ENCODE data around the gene SAMD3. TPM values are rescaled to one million over a fixed set of nuclear protein-coding genes. Genes with fewer than 3 reads are reported as not detected.
A peak's percentile ranks its signal among the peaks of the same experiment; 100 is the strongest.
"Not testable (repeated sequence)": the region's sequence is repeated elsewhere in the genome, so short reads cannot be mapped to it uniquely, and the experiment has no call there.

Gene SAMD3
- total and polyA plus RNA-seq, 11 donors: 0.06 to 4.2 (median 0.68) TPM; not detected in 4

DNA sequence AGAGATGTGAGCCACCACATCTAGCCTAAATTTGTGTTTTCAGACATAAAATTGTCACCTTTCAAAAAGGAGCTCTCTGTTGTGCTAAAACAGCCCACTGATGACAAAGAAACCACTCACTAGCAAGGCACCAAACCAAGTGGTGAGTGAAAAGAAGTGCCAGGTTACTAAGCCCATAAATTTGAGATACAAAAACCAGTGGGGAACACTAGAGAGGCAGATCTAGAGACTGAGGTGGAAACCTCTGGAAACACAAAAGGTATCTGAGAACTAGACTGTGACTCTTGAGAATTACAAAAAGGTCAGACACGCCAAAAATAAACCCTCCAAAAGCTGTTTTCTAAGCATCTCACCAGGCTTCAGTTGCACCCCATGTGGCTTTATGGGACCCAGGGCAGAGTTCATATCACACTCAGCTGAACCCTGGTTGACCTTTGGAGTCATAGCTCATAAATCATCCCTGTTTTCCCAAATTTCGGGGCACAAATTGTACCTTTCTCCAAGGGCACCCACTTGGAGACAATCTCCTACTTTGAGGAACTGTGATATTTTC lies 24.2 kb downstream of the SAMD3 start:
- Histone ChIP-seq H3K9me3 (peaks cover 0 to 9% (median 0%) of the 10 kb centered on the region in 12 donors), H3K27me3 (no peaks in the 10 kb centered on the region), H3K27ac (no peak overlapping the region), H3K4me3 (no peak overlapping the region), H3K36me3 (no peaks in the 10 kb centered on the region), H3K4me1 (no peaks in the 10 kb centered on the region)
- no peak for ATAC-seq
- WGBS, 4 donors: 62 to 93% (median 79%) methylated on average over 2 of the region's 2 CpGs
- DNase-seq: no peak
- intact Hi-C loops (cut with DNase I): no loop called here
- TF ChIP-seq, protein P1, sequence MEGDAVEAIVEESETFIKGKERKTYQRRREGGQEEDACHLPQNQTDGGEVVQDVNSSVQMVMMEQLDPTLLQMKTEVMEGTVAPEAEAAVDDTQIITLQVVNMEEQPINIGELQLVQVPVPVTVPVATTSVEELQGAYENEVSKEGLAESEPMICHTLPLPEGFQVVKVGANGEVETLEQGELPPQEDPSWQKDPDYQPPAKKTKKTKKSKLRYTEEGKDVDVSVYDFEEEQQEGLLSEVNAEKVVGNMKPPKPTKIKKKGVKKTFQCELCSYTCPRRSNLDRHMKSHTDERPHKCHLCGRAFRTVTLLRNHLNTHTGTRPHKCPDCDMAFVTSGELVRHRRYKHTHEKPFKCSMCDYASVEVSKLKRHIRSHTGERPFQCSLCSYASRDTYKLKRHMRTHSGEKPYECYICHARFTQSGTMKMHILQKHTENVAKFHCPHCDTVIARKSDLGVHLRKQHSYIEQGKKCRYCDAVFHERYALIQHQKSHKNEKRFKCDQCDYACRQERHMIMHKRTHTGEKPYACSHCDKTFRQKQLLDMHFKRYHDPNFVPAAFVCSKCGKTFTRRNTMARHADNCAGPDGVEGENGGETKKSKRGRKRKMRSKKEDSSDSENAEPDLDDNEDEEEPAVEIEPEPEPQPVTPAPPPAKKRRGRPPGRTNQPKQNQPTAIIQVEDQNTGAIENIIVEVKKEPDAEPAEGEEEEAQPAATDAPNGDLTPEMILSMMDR (IDR thresholded peaks at IDR 0.05): no peak
- TF ChIP-seq POLR2A (IDR thresholded peaks at IDR 0.05): no peak

DNA sequence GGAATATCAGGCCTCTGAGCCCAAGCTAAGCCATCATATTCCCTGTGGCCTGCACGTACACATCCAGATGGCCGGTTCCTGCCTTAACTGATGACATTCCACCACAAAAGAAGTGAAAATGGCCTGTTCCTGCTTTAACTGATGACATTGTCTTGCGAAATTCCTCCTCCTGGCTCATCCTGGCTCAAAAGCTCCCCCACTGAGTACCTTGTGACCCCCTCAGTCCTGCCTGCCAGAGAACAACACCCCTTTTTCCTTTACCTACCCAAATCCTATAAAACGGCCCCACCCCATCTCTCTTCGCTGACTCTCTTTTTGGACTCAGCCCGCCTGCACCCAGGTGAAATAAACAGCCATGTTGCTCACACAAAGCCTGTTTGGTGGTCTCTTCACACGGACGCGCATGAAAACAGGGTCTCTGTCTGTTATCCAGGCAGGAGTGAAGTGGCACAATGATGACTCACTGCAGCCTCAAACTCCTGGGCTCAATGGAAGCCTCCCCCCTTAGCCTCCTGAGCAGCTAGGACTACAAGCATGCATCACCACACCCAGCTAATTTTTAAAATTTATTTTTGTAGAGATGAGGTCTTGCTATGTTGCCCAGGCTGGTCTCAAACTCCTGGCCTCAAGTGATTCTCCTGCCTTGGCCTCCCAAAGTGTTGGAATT lies 24.8 kb downstream of the SAMD3 start:
- H3K27ac ChIP-seq; intact Hi-C loops (cut with DNase I); H3K27me3 ChIP-seq; DNase-seq; H3K4me3 ChIP-seq; ATAC-seq; H3K36me3 ChIP-seq; H3K4me1 ChIP-seq; H3K9me3 ChIP-seq: not testable (repeated sequence)
- 75 to 88% (median 85%) methylated on average over 9 of the region's 9 CpGs for WGBS, 4 donors

DNA sequence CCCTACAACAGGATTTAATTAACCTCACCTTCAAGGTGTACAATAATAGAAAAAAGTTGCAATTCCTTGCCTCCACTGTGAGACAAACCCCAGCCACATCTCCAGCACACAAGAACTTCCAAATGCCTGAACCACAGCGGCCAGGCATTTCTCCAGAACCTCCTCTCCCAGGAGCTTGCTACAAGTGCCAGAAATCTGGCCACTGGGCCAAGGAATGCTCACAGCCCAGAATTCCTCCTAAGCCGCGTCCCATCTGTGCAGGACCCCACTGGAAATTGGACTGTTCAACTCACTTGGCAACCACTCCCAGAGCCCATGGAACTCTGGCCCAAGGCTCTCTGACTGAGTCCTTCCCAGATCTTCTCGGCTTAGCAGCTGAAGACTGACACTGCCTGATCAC lies 28.3 kb downstream of the SAMD3 start:
- peak; percentile 8 to 68 (median 45) for DNase-seq
- H3K36me3 ChIP-seq; H3K4me3 ChIP-seq; H3K9me3 ChIP-seq; intact Hi-C loops (cut with DNase I); ATAC-seq; H3K27me3 ChIP-seq; H3K27ac ChIP-seq: not testable (repeated sequence)
- WGBS, 4 donors: 58 to 82% (median 74%) methylated on average over 2 to 4 of the region's 4 CpGs
- peaks cover 0 to 18% (median 0%) of the 10 kb centered on the region in 12 donors for H3K4me1 ChIP-seq

DNA sequence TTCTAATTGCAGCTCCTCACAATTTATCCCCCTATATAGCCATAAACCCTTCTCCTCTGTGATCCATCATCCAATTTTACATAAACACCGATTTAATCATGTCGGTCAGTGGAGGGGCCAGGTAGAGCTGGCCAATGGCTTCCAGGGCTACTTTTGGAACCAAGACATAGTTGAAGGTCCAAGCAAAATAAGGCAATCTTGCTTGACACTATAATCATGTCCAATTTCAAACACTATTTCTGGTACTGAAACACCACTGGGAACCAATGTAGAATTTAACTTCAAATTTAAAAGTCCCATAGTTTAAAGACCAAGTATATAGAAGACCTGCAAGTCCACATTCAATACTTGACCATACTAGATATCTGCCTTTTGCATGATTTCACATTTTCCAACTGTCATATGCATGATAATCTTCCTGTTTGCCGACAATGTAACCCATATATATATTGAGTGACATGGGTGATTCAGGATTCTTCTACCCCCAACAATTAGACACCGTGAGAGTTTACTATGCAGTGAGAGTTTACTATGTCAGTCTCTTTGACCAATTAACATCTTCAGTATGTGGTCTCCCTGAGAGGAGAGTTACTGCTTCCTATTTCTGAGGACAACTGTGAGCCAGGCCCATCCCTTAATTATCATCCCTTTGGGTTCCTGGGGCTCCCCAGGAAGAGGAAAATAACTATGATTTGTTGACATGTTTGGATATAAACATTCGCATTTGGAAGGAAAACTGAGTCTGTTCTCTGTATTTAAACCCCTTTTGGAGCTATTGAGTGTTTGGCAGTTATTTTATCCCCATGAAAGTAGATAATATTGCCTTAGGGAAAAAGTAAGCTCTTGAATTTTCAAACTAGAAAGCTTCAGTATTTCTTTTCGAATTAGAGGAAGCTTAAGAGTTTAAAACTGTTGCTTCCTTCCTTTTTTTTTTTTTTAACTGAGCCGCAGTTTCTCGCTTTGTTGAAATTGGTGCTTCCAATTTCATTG lies 31.8 kb downstream of the SAMD3 start:
- no peak for ATAC-seq
- Histone ChIP-seq H3K4me1 (peaks cover 0 to 20% (median 0%) of the 10 kb centered on the region in 12 donors), H3K36me3 (no peaks in the 10 kb centered on the region), H3K9me3 (no peaks in the 10 kb centered on the region), H3K27me3 (no peaks in the 10 kb centered on the region), H3K4me3 (no peak overlapping the region), H3K27ac (peak overlapping the region in 1 of 12 donors; percentile 27)
- DNase-seq: no peak
- intact Hi-C loops (cut with DNase I): no loop called here
- TF ChIP-seq POLR2A (IDR thresholded peaks at IDR 0.05): no peak
- TF ChIP-seq, protein P1 (IDR thresholded peaks at IDR 0.05): no peak
- 58 to 67% (median 63%) methylated on average over 8 of the region's 8 CpGs for WGBS, 4 donors

Data from heart left ventricle (tissue), 16 donors.